Measurements from ENCODE around the gene OTOP3. TPM values are rescaled to one million over a fixed set of nuclear protein-coding genes. Genes with fewer than 3 reads are reported as not detected.
A peak's percentile ranks its signal among the peaks of the same experiment; 100 is the strongest.

OTOP3 gene
- total RNA-seq, 6 donors from 2014 or later: not detected

- ATAC-seq (ENCODE audit: low FRiP score in 2 of 2) (peak; percentile 76 to 88), DNase-seq (peak; percentile 85 to 92)
- 0% methylated on average over 3 to 18 of the region's 76 CpGs for WGBS, 2 donors
- H3K4me1 ChIP-seq: peaks cover 23 to 39% (median 38%) of the 10 kb centered on the region in 4 donors
- TF ChIP-seq POLR2A (IDR thresholded peaks at IDR 0.05) (peak in 2 of 4 donors; percentile 29 to 42), POLR2AphosphoS5 (IDR thresholded peaks at IDR 0.05) (peak; percentile 67 to 75), EP300 (IDR thresholded peaks at IDR 0.05) (no peak)
- TF ChIP-seq, protein P1, sequence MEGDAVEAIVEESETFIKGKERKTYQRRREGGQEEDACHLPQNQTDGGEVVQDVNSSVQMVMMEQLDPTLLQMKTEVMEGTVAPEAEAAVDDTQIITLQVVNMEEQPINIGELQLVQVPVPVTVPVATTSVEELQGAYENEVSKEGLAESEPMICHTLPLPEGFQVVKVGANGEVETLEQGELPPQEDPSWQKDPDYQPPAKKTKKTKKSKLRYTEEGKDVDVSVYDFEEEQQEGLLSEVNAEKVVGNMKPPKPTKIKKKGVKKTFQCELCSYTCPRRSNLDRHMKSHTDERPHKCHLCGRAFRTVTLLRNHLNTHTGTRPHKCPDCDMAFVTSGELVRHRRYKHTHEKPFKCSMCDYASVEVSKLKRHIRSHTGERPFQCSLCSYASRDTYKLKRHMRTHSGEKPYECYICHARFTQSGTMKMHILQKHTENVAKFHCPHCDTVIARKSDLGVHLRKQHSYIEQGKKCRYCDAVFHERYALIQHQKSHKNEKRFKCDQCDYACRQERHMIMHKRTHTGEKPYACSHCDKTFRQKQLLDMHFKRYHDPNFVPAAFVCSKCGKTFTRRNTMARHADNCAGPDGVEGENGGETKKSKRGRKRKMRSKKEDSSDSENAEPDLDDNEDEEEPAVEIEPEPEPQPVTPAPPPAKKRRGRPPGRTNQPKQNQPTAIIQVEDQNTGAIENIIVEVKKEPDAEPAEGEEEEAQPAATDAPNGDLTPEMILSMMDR (IDR thresholded peaks at IDR 0.05): peak in 4 of 6 experiments; percentile 33 to 62 (median 46)
- H3K4me3 ChIP-seq: peak overlapping the region; percentile 53 to 97 (median 88)
- no peaks in the 10 kb centered on the region for H3K36me3 ChIP-seq
- no peaks in the 10 kb centered on the region for H3K9me3 ChIP-seq
- no peaks in the 10 kb centered on the region for H3K27me3 ChIP-seq
- H3K27ac ChIP-seq: peak overlapping the region; percentile 90 to 98 (median 94)
These were observed 52.4 kb downstream of the OTOP3 start for GRCh38 chr17:74987909-74988711.

DNA sequence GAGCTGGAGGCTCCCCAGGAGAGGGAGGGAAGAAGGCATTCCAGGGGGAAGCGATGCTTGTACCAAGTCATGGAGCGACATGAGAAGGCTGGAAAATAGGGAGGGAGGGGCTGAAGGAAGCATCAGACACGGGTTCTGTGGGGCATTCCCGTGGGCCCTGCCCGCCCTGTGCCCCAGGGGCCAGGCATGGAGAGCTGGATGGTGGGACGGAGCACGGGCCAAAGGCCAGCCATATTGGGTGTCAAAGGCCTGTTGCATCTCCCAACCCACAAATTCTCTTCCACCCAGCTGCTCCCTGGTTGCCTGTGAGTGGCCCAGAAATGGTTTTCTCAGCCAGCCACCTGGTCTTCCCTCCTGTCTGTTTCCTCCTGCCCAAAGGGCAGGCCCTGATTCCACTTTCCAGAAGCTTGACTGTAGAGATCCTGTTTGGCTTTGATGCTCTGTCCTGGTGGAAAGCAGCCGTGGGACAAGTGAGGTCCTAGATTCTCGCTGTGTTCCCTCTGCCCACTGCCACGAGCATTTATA lies 54.9 kb downstream of the OTOP3 start:
- no peak for TF ChIP-seq POLR2AphosphoS5 (IDR thresholded peaks at IDR 0.05)
- TF ChIP-seq, protein P1 (IDR thresholded peaks at IDR 0.05): no peak
- no peak for TF ChIP-seq POLR2A (IDR thresholded peaks at IDR 0.05)
- Histone ChIP-seq H3K27ac (peak overlapping the region; percentile 69 to 98 (median 94)), H3K4me3 (no peak overlapping the region)

DNA sequence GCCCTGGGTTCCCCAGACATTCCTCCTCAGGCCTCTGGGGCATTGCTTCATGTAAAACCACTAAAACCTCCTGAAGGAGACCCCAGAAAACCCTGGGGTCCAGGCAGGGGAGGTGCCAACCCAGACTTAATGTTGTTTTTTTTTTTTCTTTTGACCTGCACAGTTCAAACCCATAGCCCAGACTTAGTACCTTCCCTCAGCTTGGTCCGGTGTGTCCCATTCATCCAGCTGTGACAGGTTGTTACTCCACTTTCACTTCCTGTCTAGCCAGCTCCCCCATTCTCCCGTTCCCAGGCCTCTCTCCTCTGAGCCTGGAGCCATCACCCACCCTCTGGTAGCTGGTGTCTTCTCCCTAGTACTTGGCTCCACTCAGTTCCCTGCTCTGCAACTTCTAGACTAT lies 56.5 kb downstream of the OTOP3 start:
- ATAC-seq (ENCODE audit: low FRiP score in 2 of 2): no peak
- peaks cover 19 to 40% (median 35%) of the 10 kb centered on the region in 4 donors for H3K4me1 ChIP-seq

More for the DNA sequence above, 54.9 kb downstream of the OTOP3 start:
- ATAC-seq (ENCODE audit: low FRiP score in 2 of 2) (no peak), DNase-seq (no peak)
- H3K36me3 ChIP-seq: no peaks in the 10 kb centered on the region
- H3K9me3 ChIP-seq: no peaks in the 10 kb centered on the region
- WGBS, 2 donors: 85 to 91% methylated on average over 8 to 10 of the region's 10 CpGs
- H3K4me1 ChIP-seq: peaks cover 23 to 44% (median 42%) of the 10 kb centered on the region in 4 donors
- no peaks in the 10 kb centered on the region for H3K27me3 ChIP-seq

GRCh38 chr17:74994440-74994839 lies 58.7 kb downstream of the OTOP3 start:
- WGBS, 2 donors: 80 to 88% methylated on average over 7 of the region's 7 CpGs

More for the DNA sequence above, 56.5 kb downstream of the OTOP3 start:
- H3K27me3 ChIP-seq: no peaks in the 10 kb centered on the region
- no peak overlapping the region for H3K4me3 ChIP-seq
- H3K36me3 ChIP-seq: no peaks in the 10 kb centered on the region
- no peaks in the 10 kb centered on the region for H3K9me3 ChIP-seq
- H3K27ac ChIP-seq: peak overlapping the region; percentile 59 to 73 (median 70)
- no peak for DNase-seq
- 43 to 48% methylated on average over 2 of the region's 2 CpGs for WGBS, 2 donors
- TF ChIP-seq POLR2AphosphoS5 (IDR thresholded peaks at IDR 0.05): no peak
- TF ChIP-seq EP300 (IDR thresholded peaks at IDR 0.05): no peak
- TF ChIP-seq, protein P1 (IDR thresholded peaks at IDR 0.05): no peak
- no peak for TF ChIP-seq POLR2A (IDR thresholded peaks at IDR 0.05)

GRCh38 chr17:74995847-74996246 lies 60.1 kb downstream of the OTOP3 start:
- H3K9me3 ChIP-seq: no peaks in the 10 kb centered on the region
- 78 to 81% methylated on average over 5 of the region's 5 CpGs for WGBS, 2 donors
- peaks cover 0 to 13% (median 7%) of the 10 kb centered on the region in 4 donors for H3K36me3 ChIP-seq
- H3K4me3 ChIP-seq: no peak overlapping the region
- DNase-seq (no peak), ATAC-seq (ENCODE audit: low FRiP score in 2 of 2) (no peak)
- no peaks in the 10 kb centered on the region for H3K27me3 ChIP-seq
- peaks cover 0 to 19% (median 14%) of the 10 kb centered on the region in 4 donors for H3K4me1 ChIP-seq
- no peak overlapping the region for H3K27ac ChIP-seq
- TF ChIP-seq POLR2AphosphoS5 (IDR thresholded peaks at IDR 0.05): no peak
- no peak for TF ChIP-seq EP300 (IDR thresholded peaks at IDR 0.05)
- TF ChIP-seq, protein P1 (IDR thresholded peaks at IDR 0.05): no peak
- TF ChIP-seq POLR2A (IDR thresholded peaks at IDR 0.05): no peak

More at GRCh38 chr17:74994440-74994839, 58.7 kb downstream of the OTOP3 start:
- Histone ChIP-seq H3K27ac (peak overlapping the region in 1 of 4 donors; percentile 9), H3K27me3 (no peaks in the 10 kb centered on the region), H3K9me3 (no peaks in the 10 kb centered on the region), H3K4me1 (peaks cover 12 to 31% (median 20%) of the 10 kb centered on the region in 4 donors), H3K36me3 (peaks cover 0 to 2% (median 0%) of the 10 kb centered on the region in 4 donors), H3K4me3 (no peak overlapping the region)
- no peak for TF ChIP-seq EP300 (IDR thresholded peaks at IDR 0.05)
- no peak for TF ChIP-seq POLR2AphosphoS5 (IDR thresholded peaks at IDR 0.05)
- ATAC-seq (ENCODE audit: low FRiP score in 2 of 2) (no peak), DNase-seq (no peak)
